ENCODE results near the gene CSF1.

GRCh38 chr1:109937738-109938137 lies 27.1 kb downstream of the CSF1 start:
- TF ChIP-seq CTCF (conservative IDR thresholded peaks at IDR 0.05; ENCODE audit: low read depth in 2 of 2) (no peak), EZH2 (IDR thresholded peaks at IDR 0.05; ENCODE audit: low read depth, unreplicated experiment) (no peak), ETS1 (IDR thresholded peaks at IDR 0.05) (no peak), EZH2phosphoT487 (IDR thresholded peaks at IDR 0.05; ENCODE audit: unreplicated experiment) (no peak), POLR2AphosphoS5 (IDR thresholded peaks at IDR 0.05; ENCODE audit: low read depth) (no peak), ZNF331 (CRISPR knock-in tag; IDR thresholded peaks at IDR 0.05; ENCODE audit: low read depth) (no peak), STAT1 (IDR thresholded peaks at IDR 0.05; ENCODE audit: unreplicated experiment) (no peak), ZNF114 (CRISPR knock-in tag; IDR thresholded peaks at IDR 0.05) (no peak), JUNB (IDR thresholded peaks at IDR 0.05; ENCODE audit: unreplicated experiment) (no peak), NANOG (IDR thresholded peaks at IDR 0.05; ENCODE audit: borderline replicate concordance) (no peak), CREB1 (CRISPR knock-in tag; IDR thresholded peaks at IDR 0.05; ENCODE audit: low read depth) (no peak)
- TF ChIP-seq, protein P1, sequence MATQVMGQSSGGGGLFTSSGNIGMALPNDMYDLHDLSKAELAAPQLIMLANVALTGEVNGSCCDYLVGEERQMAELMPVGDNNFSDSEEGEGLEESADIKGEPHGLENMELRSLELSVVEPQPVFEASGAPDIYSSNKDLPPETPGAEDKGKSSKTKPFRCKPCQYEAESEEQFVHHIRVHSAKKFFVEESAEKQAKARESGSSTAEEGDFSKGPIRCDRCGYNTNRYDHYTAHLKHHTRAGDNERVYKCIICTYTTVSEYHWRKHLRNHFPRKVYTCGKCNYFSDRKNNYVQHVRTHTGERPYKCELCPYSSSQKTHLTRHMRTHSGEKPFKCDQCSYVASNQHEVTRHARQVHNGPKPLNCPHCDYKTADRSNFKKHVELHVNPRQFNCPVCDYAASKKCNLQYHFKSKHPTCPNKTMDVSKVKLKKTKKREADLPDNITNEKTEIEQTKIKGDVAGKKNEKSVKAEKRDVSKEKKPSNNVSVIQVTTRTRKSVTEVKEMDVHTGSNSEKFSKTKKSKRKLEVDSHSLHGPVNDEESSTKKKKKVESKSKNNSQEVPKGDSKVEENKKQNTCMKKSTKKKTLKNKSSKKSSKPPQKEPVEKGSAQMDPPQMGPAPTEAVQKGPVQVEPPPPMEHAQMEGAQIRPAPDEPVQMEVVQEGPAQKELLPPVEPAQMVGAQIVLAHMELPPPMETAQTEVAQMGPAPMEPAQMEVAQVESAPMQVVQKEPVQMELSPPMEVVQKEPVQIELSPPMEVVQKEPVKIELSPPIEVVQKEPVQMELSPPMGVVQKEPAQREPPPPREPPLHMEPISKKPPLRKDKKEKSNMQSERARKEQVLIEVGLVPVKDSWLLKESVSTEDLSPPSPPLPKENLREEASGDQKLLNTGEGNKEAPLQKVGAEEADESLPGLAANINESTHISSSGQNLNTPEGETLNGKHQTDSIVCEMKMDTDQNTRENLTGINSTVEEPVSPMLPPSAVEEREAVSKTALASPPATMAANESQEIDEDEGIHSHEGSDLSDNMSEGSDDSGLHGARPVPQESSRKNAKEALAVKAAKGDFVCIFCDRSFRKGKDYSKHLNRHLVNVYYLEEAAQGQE (IDR thresholded peaks at IDR 0.05; ENCODE audit: unreplicated experiment) = no peak
- TF ChIP-seq, protein P2, sequence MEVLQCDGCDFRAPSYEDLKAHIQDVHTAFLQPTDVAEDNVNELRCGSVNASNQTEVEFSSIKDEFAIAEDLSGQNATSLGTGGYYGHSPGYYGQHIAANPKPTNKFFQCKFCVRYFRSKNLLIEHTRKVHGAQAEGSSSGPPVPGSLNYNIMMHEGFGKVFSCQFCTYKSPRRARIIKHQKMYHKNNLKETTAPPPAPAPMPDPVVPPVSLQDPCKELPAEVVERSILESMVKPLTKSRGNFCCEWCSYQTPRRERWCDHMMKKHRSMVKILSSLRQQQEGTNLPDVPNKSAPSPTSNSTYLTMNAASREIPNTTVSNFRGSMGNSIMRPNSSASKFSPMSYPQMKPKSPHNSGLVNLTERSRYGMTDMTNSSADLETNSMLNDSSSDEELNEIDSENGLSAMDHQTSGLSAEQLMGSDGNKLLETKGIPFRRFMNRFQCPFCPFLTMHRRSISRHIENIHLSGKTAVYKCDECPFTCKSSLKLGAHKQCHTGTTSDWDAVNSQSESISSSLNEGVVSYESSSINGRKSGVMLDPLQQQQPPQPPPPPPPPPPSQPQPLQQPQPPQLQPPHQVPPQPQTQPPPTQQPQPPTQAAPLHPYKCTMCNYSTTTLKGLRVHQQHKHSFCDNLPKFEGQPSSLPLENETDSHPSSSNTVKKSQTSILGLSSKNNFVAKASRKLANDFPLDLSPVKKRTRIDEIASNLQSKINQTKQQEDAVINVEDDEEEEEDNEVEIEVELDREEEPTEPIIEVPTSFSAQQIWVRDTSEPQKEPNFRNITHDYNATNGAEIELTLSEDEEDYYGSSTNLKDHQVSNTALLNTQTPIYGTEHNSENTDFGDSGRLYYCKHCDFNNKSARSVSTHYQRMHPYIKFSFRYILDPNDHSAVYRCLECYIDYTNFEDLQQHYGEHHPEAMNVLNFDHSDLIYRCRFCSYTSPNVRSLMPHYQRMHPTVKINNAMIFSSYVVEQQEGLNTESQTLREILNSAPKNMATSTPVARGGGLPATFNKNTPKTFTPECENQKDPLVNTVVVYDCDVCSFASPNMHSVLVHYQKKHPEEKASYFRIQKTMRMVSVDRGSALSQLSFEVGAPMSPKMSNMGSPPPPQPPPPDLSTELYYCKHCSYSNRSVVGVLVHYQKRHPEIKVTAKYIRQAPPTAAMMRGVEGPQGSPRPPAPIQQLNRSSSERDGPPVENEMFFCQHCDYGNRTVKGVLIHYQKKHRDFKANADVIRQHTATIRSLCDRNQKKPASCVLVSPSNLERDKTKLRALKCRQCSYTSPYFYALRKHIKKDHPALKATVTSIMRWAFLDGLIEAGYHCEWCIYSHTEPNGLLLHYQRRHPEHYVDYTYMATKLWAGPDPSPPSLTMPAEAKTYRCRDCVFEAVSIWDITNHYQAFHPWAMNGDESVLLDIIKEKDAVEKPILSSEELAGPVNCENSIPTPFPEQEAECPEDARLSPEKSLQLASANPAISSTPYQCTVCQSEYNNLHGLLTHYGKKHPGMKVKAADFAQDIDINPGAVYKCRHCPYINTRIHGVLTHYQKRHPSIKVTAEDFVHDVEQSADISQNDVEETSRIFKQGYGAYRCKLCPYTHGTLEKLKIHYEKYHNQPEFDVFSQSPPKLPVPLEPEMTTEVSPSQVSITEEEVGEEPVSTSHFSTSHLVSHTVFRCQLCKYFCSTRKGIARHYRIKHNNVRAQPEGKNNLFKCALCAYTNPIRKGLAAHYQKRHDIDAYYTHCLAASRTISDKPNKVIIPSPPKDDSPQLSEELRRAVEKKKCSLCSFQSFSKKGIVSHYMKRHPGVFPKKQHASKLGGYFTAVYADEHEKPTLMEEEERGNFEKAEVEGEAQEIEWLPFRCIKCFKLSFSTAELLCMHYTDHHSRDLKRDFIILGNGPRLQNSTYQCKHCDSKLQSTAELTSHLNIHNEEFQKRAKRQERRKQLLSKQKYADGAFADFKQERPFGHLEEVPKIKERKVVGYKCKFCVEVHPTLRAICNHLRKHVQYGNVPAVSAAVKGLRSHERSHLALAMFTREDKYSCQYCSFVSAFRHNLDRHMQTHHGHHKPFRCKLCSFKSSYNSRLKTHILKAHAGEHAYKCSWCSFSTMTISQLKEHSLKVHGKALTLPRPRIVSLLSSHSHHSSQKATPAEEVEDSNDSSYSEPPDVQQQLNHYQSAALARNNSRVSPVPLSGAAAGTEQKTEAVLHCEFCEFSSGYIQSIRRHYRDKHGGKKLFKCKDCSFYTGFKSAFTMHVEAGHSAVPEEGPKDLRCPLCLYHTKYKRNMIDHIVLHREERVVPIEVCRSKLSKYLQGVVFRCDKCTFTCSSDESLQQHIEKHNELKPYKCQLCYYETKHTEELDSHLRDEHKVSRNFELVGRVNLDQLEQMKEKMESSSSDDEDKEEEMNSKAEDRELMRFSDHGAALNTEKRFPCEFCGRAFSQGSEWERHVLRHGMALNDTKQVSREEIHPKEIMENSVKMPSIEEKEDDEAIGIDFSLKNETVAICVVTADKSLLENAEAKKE (CRISPR knock-in tag; IDR thresholded peaks at IDR 0.05) = no peak

Measured in GM23338 (cell line).